ENCODE data around the gene ALDH2.

DNA sequence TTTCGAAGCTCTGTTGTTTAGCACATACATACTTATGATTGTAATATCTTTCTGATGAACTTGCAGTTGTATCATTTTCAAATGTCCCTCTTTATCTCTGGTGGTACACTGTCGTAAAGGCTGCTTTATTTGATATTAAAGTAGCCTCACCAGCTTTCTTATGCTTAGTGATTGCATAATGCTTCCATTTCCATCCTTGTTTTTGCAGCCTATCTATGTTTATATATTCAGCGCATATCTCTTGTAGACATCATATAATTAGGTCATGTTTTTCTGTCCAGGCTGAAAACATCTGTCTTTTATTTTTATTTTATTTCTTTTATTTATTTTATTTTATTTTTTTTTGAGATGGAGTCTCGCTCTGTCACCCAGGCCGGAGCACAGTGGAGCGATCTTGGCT is 46.3 kb upstream of the ALDH2 start:
- TF ChIP-seq, protein P1, sequence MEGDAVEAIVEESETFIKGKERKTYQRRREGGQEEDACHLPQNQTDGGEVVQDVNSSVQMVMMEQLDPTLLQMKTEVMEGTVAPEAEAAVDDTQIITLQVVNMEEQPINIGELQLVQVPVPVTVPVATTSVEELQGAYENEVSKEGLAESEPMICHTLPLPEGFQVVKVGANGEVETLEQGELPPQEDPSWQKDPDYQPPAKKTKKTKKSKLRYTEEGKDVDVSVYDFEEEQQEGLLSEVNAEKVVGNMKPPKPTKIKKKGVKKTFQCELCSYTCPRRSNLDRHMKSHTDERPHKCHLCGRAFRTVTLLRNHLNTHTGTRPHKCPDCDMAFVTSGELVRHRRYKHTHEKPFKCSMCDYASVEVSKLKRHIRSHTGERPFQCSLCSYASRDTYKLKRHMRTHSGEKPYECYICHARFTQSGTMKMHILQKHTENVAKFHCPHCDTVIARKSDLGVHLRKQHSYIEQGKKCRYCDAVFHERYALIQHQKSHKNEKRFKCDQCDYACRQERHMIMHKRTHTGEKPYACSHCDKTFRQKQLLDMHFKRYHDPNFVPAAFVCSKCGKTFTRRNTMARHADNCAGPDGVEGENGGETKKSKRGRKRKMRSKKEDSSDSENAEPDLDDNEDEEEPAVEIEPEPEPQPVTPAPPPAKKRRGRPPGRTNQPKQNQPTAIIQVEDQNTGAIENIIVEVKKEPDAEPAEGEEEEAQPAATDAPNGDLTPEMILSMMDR (IDR thresholded peaks at IDR 0.05), result no peak
- no peak for TF ChIP-seq POLR2A (IDR thresholded peaks at IDR 0.05)

All from adrenal gland (tissue), 5 donors.